GM18951 (cell line): ENCODE measurements around the gene N4BP2L2.

Experiments used
- POLR2A ChIP-seq: IDR thresholded peaks from 4 replicates; pipeline ENCODE4 v1.6.1; 2011; ENCODE audit warnings: mild to moderate bottlenecking; ENCODE audit not compliant: insufficient read length, insufficient read depth; ENCODE audit errors: extremely low read depth
- in situ Hi-C: fragments of 300-500 bp; cut with MboI; formaldehyde crosslinking; loops from one replicate; pipeline ENCODE4 v1.12.0; 2022; ENCODE audit warnings: low sequenced_read_pairs, mixed read lengths, inconsistent platforms; ENCODE audit not compliant: unreplicated experiment

N4BP2L2 gene

DNA sequence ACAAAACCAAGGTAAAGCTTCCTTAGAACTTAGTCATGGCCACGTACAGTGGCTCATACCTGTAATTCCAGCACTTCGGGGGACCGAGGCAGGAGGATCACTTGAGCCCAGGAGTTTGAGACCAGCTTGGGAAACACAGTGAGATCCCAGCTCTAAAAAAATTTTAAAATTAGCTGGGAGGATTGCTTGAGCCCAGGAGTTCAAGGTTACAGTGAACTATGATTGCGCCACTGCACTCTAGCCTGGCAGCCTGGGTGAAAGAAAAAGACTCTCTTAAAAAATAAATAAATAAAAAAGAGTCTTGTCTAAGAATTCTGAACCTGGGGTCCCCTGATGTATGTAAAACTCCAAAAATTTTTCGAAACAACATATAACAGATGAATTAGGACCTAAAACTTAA is 34.9 kb downstream of the N4BP2L2 start:
- TF ChIP-seq POLR2A, result no peak
- in situ Hi-C loops, result no loop called here

GRCh38 chr13:32501064-32501463 is 37.5 kb downstream of the N4BP2L2 start:
- in situ Hi-C loops, result no loop called here
- no peak for TF ChIP-seq POLR2A

DNA sequence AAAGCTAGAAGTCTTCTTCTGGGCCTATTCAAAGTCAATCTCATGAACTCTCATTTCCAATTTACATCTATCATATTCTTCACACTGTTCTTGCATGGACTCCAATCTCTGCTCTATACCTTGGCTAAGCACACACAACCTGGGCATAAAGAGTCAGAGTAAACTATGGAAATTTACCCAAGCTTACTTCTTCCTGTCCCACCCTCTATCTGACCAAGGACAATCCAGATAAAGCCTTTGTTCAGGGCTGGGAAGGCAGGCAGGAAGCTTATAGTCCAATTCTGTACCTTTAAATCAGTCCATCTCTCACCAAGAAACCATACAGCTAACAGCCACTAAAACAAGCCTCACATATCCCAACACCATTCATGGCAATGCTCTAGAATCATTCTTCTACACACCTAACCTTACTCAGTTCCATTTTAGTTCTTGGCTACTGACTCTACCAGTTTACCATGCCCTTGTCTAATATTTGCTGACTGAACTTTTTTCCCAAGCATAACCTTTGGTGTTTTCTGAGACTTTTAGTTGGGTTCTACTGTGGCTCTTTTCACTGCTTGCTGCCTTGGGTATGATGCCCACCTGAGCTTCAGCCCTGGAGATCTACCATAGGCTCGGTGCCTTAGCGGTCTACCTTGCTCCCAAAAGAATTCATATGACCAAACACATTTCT is 38.9 kb downstream of the N4BP2L2 start:
- in situ Hi-C loops, result no loop called here

DNA sequence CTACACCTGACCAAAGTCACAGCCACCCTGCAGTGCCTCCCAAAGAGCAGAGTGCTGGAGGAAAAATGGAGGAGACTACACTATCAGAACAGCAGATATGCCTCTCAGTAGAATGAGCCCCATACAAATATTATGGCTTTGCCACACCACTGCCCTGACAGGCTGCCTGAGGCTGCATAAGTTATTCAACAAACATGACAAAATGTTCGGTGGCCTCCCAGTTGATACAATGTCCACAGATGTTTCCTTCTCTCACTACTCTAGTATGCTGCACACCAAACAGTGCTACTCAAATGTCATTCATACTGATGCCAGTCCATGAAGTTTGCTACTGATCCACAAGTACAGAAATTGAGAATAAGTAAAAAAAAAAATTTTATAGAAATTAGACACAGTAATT is 41.0 kb downstream of the N4BP2L2 start:
- TF ChIP-seq POLR2A, result no peak
- in situ Hi-C loops, result no loop called here

More for the DNA sequence above, 38.9 kb downstream of the N4BP2L2 start:
- no peak for TF ChIP-seq POLR2A

DNA sequence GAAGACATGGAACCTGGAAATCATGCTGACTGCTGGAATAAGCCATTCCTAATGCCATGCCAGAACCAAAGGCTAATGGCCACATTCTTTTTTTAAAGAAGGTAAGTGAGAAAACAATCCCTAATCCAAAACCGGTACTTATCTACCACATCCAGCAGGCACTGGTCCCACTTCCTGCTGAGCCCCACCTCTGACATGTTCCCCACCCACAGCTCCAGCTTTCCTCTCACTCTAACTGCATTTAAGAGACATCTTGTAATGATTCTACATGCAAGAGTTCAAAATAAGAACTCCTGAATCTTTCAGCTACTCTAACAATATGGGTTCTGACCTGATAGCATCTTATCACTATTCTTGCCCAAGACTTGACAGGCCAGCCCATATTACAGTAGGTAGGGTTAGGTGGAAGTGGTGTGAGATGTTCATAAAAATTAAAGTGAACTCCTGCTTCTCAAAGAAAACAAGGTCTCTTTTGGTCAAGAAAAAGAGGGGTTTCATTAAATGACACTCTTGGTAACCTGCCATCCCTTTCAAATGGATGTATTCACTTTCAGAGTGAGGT is 41.9 kb downstream of the N4BP2L2 start:
- TF ChIP-seq POLR2A, result no peak
- in situ Hi-C loops, result no loop called here

DNA sequence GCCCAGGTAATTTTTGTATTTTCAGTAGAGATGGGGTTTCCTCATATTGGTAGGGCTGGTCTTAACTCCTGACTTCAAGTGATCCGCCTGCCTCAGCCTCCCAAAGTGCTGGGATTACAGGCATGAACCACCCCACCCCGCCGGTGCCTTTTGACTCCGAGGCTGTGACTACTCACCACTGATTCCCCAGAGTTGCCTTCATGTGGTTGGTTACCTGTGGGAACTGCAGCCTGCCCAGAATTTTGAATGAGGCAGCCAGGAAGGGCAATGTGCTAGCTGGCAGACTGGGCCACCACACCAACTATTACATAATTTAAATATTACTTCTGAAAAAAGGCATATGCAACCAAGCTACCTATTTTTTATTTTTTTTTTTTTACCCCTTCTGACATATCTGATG is 42.8 kb downstream of the N4BP2L2 start:
- no peak for TF ChIP-seq POLR2A
- in situ Hi-C loops, result no loop called here

DNA sequence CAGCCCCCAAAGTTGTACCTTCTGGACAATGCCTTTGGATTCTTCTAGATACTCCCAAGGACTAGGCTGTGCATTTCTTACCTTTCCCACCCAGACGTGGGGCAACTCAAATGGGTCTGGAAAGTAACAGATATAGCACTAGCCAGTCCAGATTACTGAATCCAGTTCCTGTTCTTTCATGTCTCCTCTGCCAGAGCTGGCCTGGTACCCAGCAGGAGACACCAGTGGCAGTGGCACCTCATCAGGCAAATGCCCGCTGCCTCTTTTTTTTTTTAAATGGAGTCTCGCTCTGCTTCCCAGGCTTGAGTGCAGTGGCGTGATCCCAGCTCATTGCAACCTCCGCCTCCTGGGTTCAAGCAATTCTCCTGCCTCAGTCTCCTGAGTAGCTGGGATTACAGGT is 43.2 kb downstream of the N4BP2L2 start:
- in situ Hi-C loops, result no loop called here
- no peak for TF ChIP-seq POLR2A

DNA sequence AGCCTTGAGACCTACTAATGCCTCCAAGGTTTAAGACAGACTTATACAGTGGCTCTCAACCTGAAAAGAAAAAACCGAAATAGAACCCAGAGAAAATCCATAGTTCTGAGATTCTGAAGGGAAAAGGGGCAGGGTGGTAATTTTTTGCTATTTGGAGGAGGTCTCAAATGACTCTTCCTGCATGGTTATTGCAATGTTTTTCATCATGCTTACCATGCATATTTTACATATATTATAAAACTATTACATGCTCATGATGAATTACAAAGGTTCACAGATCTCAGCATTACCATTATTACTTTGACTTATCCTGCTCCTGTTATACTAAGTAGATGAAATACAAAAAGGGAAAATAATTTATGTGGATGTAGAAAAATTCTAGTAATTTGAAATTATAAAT is 47.6 kb downstream of the N4BP2L2 start:
- TF ChIP-seq POLR2A, result no peak

DNA sequence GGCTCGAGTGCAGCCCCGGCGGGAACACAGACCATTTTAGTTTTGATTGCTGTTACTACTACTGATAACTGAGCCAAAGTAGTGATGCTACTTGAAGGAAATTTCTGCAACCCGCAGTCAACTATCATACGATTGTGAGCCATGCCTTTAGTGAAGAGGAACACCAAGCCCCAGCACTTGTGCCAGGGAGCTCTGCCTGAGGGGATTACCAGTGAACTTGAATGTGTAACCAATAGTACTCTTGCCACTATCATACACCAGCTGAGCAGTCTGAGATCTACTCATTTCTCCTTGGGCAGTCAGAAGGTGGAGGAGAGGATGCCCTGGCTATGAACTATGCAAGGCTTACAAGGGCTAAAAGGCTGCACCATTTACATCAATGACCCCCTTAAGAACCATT is 61.7 kb downstream of the N4BP2L2 start:
- in situ Hi-C loops, result no loop called here
- no peak for TF ChIP-seq POLR2A

More for the DNA sequence above, 47.6 kb downstream of the N4BP2L2 start:
- in situ Hi-C loops, result no loop called here

- TF ChIP-seq POLR2A, result no peak
- in situ Hi-C loops, result no loop called here
Measured at GRCh38 chr13:32476021-32476731, 62.4 kb downstream of the N4BP2L2 start.

DNA sequence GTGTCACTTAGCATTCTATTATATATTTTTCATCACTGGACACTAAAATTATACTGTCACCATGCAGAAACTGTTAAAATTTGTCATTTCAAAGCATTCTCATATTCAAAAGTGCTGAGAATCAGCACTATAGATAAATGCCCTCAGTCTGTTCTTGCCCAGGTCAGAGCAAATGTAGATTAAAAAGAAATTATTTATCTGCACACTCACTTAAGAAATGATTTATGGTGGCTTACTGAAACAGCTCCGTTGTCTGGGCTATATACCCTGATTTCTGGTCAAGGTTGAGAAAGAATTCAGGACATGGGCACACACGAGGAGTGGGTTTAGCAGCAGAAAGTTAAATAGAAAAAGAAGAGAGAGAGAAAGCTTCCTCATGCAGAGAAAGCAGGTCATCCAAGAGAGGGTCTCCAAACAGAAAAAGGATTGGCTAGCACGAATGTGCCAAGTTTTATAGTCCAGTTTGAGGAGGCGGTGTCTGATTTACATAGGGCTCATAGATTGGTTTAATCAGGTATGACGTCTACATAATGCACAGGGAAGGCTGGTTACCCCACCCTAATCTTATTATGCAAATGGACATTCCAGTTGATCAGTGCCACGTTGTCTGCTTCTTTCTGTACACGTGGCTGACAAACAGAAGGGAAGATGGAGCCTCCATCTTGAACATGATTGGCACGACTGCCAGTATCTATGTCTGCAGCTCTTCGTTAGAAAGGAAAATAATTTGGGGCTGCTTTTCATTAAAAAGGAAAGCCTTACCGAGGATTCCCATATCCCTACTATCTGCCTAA is 63.4 kb downstream of the N4BP2L2 start:
- in situ Hi-C loops, result no loop called here
- no peak for TF ChIP-seq POLR2A

DNA sequence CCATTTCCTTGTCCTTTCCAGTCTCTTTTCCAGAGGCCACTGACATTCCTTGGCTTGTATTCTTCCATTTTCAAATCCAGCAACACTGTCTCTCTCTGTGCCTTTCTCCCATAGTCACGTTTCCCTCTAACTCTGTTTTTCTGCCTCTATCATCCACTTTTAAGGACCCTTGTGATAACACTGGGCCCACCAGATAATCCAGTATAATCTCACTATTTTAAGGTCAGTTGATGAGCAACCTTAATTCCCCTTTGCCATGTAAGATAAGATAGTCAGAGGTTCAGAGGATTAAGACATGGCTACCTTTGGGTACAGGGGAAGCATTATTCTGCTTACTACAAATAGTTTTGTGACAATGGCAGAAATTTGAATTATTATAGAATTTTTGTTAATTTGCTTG is 64.9 kb downstream of the N4BP2L2 start:
- in situ Hi-C loops, result no loop called here
- no peak for TF ChIP-seq POLR2A

DNA sequence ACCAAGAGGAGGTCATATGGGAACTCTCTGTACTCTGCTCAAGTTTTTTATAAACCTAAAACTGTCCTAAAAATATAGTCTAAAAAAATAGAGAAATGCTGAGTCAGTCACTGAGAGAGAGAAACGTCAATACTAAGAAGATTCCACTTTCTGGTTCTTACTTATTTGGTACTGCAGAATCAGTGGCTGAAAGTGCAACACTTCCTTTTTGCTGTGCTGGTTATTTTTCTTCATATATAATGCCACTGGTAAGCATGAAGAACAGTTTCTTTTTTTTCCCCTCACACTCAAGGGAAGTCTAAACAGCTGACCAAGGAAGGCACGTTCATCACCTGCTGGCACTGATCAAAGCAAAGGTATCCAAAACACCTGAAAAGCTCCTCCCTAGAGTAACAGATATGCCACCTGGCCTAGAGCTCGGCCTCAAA is 66.4 kb downstream of the N4BP2L2 start:
- no peak for TF ChIP-seq POLR2A
- in situ Hi-C loops, result no loop called here
